ENCODE results near the gene GGT1.
"Not testable (repeated sequence)": the region's sequence is repeated elsewhere in the genome, so short reads cannot be mapped to it uniquely, and the experiment has no call there.

The GGT1 gene

DNA sequence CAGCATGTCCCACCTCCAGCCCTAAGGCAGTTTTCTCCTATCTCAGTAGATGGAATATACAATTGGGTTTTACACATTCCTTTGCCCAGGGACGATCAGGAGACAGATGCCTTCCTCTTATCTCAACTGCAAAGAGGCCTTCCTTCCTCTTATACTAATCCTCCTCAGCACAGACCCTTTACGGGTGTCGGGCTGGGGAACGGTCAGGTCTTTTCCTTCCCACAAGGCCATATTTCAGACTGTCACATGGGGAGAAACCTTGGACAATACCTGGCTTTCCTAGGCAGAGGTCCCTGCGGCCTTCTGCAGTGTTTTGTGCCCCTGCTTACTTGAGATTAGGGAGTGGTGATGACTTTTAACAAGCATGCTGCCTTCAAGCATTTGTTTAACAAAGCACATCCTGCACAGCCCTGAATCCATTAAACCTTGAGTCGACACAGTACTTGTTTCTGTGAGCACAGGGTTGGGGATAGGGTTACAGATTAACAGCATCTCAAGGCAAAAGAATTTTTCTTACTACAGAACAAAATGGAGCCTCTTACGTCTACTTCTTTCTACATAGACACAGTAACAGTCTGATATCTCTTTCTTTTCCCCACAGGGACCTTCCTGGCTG, 27.9 kb downstream of the GGT1 start:
- H3K4me3 ChIP-seq, H3K27ac ChIP-seq: not testable (repeated sequence)

DNA sequence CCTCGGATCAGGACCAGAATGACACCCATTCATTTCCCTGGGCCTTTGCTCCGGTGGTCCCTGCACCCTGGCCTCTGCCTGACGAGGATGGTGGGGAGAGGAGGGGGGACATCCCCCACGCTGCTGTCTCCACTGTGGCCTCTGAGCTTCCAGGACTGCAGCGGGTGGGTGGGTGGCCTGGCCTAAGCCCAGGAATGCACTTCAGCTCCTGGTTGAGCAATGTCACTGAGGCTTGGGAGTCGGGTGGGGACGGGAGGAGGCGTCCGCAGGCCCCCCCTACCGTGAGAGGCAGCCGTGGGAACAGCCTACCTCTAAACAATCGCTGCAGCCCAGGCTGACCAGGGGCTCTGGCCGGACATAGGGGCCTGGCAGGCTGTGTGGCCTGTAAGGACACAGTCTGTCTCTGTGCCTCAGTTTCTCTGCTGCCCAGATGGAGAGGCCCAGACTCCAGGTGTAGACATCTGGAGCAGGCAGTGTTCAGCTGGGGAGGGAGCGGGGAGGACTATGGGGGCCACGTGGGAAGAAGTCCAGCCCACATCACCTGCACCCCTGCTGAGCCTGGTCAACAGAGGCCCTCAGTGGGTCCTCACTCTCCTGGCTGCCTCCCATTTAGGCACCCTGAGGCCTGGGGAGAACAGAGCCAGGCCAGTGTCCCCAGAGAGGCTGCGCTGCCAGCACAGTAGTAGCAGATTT, 28.6 kb downstream of the GGT1 start:
- not testable (repeated sequence) for H3K4me3 ChIP-seq, H3K27ac ChIP-seq

DNA sequence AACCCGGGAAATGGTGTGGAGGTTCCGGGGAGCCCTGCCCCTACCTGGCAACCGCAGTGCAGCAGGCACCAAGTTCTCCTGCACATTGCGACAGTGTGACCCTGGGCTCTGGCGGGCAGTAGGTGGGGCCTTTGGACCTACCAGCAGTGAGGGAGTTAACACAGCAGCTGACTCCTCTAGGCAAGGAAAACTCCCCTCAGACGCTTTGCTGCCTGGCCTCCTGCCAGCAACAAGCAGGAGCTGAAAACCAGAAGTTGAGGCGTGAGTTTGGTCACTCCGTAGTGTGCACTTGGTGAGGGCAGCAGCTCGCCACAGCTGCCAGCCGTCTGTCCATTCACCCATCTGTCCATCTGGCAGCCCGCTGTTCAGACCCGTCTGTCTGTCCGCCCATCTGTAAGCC, 29.6 kb downstream of the GGT1 start:
- H3K4me3 ChIP-seq, H3K27ac ChIP-seq: not testable (repeated sequence)

DNA sequence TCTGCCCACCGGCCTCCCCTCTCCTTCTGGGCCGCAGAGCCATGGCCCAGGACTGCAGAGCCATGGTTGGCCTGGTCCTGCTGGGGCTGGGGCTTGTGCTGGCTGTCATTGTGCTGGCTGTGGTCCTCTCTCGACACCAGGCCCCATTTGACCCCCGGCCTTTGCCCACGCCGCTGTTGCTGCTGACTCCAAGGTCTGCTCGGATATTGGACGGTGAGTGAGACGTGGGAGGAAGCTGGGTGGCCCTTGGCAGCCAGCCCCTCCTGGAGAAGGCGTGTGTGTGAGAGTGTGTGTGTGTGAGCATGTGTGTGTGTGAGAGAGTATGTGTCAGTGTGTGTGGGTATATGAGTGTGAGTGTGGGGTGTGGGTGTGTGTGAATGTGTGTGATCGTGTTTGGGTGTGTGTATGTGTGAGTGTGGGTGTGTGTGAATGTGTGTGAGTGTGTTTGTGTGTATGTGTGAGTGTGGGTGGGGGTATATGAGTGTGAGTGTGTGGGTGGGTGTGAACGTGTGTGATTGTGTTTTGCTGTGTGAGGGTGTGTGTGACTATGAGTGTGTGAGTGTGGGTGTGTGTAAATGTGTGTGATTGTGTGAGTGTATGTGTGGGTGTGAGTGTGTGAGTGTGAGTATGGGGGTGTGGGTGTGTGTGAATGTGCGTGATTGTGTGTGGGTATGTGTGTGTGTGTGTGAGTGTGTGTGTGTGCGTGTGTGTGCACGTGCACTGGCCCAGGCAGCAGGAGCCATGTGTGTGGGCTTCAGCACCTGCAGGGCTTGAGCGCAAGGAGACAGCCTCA, 30.4 kb downstream of the GGT1 start:
- not testable (repeated sequence) for H3K4me3 ChIP-seq, H3K27ac ChIP-seq

DNA sequence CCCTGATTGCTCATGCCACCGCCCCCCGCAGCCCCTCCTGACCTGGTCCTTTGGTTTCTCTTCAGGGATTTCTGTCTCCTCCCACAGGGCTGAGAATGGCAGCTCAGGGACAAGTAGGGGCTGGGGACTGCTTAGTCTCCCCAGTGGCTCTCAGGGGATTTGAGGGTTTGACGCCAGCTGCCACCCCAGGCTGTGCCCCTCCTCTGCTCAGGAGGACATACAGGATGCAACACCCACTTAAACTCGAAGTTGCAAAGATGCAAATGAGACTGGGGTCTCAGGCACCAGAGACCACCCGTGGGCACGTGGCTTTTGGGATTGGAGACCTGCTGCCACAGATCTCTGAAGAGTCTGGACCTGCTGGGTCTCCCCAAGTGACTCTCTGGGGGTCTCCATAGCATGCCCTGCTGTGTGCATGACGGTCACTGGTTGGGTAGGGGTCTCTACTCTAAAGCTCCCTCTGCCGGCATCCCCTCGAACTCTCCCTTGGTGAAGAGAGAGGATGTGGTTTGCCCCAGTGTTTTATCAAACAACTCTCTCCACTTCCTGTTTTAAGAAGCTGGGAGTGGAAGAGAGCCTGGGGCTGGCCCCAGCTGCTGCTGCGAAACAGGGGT, 31.9 kb downstream of the GGT1 start:
- not testable (repeated sequence) for H3K27ac ChIP-seq, H3K4me3 ChIP-seq

DNA sequence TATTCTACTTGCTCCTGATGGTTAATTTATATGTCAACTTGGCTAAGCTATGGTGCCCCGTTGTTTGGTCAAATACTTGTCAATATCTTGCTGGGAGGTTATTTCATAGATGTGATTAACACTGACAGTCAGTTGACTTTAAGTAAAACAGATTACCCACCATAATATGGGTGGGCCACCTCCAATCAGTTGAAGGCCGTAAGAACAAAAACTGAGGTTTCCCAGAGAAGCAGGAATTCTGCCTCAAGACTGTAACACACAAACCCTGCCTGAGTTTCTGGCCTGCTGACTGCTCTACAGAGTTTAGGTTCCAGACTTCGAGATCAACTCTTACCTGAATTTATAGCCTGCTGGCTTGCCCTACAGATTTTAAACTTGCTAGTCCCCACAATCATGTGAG, 33.5 kb downstream of the GGT1 start:
- H3K27ac ChIP-seq, H3K4me3 ChIP-seq: not testable (repeated sequence)

DNA sequence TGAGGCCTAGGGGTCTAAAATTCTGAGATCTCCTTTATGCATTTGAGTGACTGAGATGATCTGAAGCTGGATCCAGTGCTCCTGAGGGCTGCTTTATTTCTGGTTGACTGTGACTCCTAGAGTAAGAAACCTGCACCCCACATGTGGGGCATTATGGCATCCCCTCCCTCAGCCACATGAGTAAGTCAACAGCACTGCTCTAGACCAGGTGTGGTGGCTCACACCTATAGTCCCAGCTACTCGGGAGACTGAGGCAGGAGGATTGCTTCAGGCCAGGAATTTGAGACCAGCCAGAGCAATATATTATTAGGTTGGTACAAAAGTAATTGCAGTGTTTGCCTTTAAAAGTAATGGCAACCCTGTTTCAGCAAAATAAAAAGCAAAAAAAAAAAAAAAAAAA, 39.3 kb downstream of the GGT1 start:
- not testable (repeated sequence) for H3K4me3 ChIP-seq

DNA sequence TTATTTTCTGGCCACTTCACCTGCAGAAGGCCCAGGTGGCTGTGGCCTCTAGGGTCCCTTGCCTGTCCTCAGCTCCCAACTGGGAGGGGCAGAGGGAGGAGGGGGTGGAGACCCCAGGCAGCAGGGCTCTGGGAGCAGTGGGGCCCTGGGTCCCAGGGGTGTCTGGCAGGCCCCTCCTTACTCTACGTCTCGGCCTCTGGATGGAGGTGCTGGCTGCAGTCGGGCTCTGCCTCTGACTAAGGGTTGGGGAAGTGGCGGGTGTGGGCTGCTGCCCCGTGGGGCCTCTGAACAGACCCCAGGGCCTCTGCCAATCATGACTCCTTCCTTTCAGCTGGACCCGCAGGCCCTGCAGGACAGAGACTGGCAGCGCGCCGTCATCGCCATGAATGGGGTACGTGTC, 41.4 kb downstream of the GGT1 start:
- H3K27ac ChIP-seq, H3K4me3 ChIP-seq: not testable (repeated sequence)

More for the DNA sequence above, 39.3 kb downstream of the GGT1 start:
- H3K27ac ChIP-seq: not testable (repeated sequence)

DNA sequence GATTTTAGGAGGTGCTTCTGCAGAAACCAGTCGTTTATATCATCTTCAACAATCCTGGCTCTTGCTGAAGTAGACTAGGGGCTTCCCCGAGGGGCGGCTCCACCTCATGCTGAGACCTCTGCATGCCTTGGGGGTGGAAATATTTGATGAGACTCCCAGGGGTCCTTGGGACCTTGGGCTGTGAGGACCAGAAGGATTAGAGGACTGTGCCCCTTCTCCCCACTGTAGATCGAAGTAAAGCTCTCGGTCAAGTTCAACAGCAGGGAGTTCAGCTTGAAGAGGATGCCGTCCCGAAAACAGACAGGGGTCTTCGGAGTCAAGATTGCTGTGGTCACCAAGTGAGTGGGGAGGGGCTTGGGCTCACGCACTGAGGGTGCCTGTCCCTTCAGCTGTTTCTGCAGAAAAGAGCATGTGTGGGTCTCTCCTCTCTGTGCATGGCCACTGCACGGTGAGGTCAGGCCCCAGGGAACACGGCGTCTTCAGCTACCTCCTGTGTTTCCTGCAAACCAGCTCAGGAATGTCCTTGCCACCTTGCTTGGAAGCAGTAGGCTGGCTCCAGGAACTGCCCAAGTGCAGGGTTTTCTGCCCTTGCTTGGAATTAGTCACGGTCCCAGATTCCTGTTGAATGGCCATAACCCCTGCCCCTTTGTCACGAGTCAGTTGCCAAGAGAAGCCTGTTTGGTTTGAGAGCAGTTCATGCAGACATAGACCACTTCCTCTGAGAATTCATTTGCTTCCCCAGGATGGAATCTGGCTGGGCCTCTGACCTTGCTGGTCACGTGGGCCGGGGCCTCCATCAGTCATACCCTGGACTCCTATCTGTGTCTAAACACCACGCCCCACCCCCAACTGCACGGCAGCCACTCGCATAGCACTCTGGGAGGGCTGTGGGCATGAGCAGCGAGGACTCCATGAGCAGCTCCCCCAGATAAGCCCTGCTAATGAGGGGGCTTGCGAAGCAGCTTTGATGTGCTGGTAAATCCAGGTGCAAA, 42.7 kb downstream of the GGT1 start:
- H3K4me3 ChIP-seq, H3K27ac ChIP-seq: not testable (repeated sequence)

DNA sequence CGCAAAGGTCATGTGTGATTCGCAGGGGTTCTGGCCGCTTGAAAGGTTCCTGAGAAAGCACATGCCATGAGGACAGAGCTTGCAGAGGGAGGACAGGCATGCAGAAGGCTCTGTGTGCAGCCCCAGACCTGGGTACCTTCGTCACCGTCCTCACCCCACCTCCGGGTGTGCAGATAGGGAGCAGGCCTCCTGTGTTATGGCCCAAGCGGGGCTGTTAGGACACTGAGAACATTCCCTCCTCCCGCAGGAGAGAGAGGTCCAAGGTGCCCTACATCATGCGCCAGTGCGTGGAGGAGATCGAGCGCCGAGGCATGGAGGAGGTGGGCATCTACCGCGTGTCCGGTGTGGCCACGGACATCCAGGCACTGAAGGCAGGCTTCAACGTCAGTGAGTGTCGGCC, 43.8 kb downstream of the GGT1 start:
- H3K4me3 ChIP-seq, H3K27ac ChIP-seq: not testable (repeated sequence)

DNA sequence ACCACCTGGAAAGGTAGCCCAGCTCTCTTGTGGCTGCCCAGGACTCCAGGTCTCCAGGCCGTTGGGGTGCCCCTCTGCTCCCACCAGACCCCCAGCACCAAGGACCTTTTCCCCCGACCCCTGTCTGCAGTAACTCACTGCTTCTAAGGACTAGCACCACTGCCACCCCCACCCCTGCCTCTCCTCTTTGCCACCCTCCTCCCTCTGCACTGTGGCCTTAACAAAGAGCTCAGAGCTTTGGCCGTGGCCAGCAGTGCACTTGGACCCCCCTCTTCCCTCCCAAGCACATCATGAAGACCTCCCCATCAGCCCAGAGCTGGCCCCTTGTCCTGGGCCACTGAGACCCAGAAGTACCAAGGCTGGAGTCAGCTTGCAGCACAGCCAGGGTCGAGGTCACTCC, 46.4 kb downstream of the GGT1 start:
- H3K27ac ChIP-seq, H3K4me3 ChIP-seq: not testable (repeated sequence)

DNA sequence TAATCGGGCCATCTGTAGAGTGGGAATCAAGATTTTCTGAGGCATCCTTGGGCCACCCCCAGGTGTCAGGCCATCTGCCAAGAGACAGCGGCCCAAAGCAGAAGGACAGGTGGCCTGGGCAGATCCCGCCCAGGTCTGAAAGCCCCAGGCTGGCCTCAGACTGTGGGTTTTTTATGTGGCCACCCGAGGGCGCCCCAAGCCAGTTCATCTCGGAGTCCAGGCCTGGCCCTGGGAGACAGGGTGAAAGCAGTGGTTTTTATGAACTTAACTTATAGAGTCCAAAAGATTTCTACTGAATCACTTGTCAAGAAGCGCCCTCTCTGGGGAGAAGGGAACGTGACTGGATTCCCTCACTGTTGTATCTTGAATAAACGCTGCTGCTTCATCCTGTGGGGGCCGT, 47.9 kb downstream of the GGT1 start:
- H3K27ac ChIP-seq: not testable (repeated sequence)

DNA sequence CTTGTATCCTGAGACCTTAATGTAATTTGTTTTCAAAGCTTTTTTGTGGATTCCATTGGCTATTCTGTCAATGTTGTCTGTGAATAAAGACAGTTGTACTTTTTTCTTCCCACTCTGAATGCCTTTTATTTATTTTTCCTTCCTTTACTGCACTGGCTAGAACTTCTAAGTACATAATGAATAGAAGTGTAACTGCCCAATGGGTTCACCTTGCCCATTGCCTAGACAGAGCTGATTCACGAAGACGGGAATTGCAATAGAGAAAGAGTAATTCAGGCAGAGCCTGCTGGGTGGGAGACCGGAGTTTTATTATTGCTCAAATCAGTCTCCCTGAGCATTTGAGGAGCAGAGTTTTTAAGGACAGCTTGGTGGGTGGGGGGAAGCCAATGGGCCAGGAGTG, 62.4 kb downstream of the GGT1 start:
- H3K4me3 ChIP-seq, H3K27ac ChIP-seq: not testable (repeated sequence)

More for the DNA sequence above, 47.9 kb downstream of the GGT1 start:
- not testable (repeated sequence) for H3K4me3 ChIP-seq

DNA sequence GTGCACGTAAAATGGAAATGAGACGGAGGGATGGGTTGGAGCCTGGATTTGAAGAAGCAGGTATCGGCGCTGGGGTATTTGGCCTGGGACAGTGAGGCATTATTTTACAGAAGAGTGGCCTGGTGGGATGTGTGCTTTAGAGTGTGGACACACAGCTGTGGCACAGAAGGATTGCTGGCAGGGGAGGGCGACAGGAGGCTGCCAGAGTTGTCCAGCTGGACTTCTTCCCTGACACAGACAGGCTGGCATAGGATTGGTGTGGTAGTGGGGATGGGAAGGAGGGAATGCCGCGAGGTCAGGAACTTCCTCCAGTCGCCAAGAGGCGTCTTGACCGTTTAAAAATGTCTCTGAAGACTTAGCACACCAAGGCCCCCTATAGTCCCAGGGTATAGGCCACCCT, 64.9 kb downstream of the GGT1 start:
- not testable (repeated sequence) for H3K4me3 ChIP-seq

DNA sequence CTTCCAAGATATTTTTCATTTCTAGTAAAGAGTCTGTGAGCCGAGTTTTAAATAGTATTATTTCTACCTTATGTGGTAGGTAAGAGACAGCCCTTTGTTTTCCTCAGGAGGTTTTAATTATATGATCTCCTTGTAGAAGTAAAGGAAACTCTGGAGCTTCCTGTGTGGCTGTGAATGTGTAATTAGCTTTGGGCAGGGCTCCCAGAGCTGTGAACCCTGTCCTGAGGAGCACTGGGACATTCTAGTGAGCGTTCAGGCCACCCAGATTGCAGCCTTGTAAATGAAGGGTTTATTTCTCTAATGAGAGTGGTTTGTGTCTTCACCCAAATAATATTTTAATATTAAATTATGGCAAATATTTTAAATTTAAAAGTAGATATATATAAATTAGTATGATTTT, 69.5 kb downstream of the GGT1 start:
- H3K27ac ChIP-seq, H3K4me3 ChIP-seq: not testable (repeated sequence)

More for the DNA sequence above, 64.9 kb downstream of the GGT1 start:
- H3K27ac ChIP-seq: not testable (repeated sequence)
